Measurements from ENCODE around the gene SPRR2E.
"Not testable (repeated sequence)": the region's sequence is repeated elsewhere in the genome, so short reads cannot be mapped to it uniquely, and the experiment has no call there.

Gene SPRR2E

GRCh38 chr1:153058826-153059784 lies 35.2 kb downstream of the SPRR2E start:
- no peak for DNase-seq

GRCh38 chr1:153058154-153058553 lies 36.2 kb downstream of the SPRR2E start:
- DNase-seq: no peak

- DNase-seq: no peak
Observed at GRCh38 chr1:153057375-153057774, 37.0 kb downstream of the SPRR2E start, which contains the start of gene SPRR2A. TSS of gene SPRR2A (minus strand) at chr1:153057512. CDS start at chr1:153056735, 777 bp downstream.

GRCh38 chr1:153056111-153056510 lies 38.2 kb downstream of the SPRR2E start:
- DNase-seq: not testable (repeated sequence)

GRCh38 chr1:153049211-153049610 lies 45.1 kb downstream of the SPRR2E start:
- DNase-seq: no peak
